Measurements from ENCODE around the gene BLOC1S1. TPM values are rescaled to one million over a fixed set of nuclear protein-coding genes. Genes with fewer than 3 reads are reported as not detected.

BLOC1S1 gene
- polyA plus RNA-seq, 2 of the 4 experiments (the other 2 are of a cell fraction): 112 to 138 TPM

DNA sequence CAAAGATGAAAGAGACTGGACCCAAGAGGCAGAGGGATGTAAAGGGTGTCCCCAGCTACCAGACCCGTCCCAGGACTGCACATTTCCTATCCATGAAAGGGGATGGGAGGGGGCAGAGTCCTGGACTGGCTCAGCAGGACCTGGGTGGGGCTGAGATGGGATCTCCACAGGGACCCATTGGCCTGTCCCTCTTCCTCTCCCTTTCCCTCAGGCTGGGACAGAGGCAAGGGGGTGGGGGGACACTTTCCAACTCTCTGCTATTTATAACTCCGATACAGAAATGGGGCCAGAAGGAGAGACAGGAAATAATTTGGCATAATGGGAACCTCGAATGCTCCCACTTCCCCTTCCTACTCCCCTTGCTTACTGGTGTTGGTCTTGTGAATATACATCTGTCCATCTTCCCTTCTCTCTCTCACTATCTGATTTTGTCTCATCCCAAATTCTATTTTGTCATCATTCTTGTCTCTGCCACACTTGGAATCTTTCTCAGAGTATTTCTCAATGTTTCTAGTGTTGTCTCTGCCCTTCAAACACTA, 7.1 kb upstream of the BLOC1S1 start:
- ATAC-seq: 0 out of 6 replicates have a peak, but pooled peaks of 1 of the 2 experiments have one; percentile 3
- 25% methylated on average over 3 of the region's 3 CpGs for WGBS (ENCODE audit: missing lambda C conversion rate)
- Histone ChIP-seq H3K27ac (no peak overlapping the region), H3K4me2 (peak overlapping the region; percentile 99), H3K4me3 (peak overlapping the region; percentile 86; the same call in 2 of the 3 replicates), H3K4me1 (peaks cover 20% of the 10 kb centered on the region; the same call in 2 of the 3 replicates), H3K9me3 (no peaks in the 10 kb centered on the region)
- FAIRE-seq: no peak
- no peak for TF ChIP-seq TP53 (CRISPR knock-in tag; IDR thresholded peaks at IDR 0.05)
- ChIA-PET CTCF (no interaction called here), POLR2A (no interaction called here)
- no peak for DNase-seq (ENCODE audit: low read depth in 1 of 2, low spot score in 1 of 2)

DNA sequence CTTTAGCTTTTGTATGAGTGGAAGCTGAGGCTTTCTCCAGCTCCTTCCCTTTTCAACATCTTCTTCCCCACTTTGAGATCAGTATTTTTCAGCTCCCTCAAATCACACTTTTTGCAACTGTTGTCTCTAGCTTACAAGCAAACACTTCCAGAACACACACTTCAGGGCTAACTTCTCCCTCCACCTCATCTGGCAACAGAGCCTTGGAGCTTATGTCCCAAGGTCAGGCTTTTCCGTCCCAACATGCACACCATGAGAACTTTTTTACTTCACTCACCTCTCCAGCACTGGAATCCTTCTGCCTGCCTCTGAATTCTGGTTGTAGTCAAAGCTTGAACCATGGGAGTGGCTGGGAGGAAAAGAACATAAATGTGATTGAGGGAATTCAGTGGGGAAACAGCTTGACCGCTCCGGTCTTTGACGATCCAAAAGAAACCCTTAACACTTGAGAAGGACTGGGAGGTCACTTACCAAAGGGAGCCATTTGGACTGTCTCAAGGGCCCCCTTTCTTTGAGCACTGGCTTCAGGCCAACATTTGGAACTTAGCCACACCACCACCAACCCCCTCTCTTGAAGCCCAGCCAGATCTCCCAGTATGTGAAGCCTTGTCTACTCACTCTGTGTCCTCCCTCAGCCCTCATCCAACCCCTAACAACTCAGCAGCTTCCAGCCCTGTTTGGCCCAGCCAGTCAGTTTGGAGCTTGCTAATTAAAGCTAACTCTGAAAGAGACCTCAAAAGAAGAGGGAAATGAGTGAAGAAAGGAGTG, 3.9 kb upstream of the BLOC1S1 start:
- CTCF ChIA-PET: interaction anchor here (0.6 to 1.8 kb wide), 9 partner anchors 10 to 56 kb away, joined by 3 to 9 read pairs (median 4); a partner anchor contains a TSS
- no peak for ATAC-seq

DNA sequence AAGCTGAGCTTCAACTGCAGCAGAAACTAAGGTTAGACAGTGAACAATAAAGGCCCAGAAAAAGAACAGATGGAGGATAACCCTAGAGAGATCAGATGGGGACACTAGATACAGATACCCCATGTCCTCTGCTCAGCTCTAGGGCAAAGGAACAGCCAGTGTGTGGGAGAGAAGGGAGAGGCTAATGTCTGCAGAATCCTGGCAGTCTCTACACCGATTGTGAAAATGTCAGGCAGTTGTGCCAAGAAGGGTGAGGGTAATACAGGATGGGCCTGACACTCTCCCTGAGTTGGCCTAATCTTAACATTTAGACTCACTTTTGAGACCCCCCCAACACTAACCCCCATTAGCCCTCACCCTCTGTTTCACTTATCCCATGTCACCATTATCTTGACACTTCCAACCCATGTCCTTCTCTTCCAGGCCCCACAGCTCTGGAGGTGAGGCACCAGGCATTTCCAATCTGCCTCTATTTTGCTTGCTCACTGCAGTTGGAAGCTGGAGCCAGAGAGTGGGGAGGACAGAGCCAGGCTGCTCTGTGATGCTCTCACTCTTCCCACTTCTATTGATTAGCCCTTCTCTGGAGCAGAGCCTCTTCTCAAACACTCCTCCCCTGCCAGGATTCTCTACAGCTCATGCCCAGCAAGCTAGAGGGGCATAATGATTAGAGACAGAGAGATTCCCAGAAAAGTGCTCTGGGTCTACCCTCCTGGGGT, 3.0 kb upstream of the BLOC1S1 start:
- TF ChIP-seq HOXA7 (CRISPR knock-in tag; IDR thresholded peaks at IDR 0.05): no peak
- no peak for TF ChIP-seq FOXS1 (CRISPR knock-in tag; IDR thresholded peaks at IDR 0.05)
- TF ChIP-seq JUNB (IDR thresholded peaks at IDR 0.05): no peak
- TF ChIP-seq ESRRA (IDR thresholded peaks at IDR 0.05; ENCODE audit: borderline replicate concordance, low read length): no peak
- TF ChIP-seq RAD21 (conservative IDR thresholded peaks at IDR 0.05 in 1 of 2, IDR thresholded peaks at IDR 0.05 in 1 of 2): no peak
- no peak for TF ChIP-seq EHMT2 (IDR thresholded peaks at IDR 0.05; ENCODE audit: low read depth)
- TF ChIP-seq, protein P1, sequence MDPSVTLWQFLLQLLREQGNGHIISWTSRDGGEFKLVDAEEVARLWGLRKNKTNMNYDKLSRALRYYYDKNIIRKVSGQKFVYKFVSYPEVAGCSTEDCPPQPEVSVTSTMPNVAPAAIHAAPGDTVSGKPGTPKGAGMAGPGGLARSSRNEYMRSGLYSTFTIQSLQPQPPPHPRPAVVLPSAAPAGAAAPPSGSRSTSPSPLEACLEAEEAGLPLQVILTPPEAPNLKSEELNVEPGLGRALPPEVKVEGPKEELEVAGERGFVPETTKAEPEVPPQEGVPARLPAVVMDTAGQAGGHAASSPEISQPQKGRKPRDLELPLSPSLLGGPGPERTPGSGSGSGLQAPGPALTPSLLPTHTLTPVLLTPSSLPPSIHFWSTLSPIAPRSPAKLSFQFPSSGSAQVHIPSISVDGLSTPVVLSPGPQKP (IDR thresholded peaks at IDR 0.05; ENCODE audit: low read depth, low read length): no peak
- TF ChIP-seq, protein P2, sequence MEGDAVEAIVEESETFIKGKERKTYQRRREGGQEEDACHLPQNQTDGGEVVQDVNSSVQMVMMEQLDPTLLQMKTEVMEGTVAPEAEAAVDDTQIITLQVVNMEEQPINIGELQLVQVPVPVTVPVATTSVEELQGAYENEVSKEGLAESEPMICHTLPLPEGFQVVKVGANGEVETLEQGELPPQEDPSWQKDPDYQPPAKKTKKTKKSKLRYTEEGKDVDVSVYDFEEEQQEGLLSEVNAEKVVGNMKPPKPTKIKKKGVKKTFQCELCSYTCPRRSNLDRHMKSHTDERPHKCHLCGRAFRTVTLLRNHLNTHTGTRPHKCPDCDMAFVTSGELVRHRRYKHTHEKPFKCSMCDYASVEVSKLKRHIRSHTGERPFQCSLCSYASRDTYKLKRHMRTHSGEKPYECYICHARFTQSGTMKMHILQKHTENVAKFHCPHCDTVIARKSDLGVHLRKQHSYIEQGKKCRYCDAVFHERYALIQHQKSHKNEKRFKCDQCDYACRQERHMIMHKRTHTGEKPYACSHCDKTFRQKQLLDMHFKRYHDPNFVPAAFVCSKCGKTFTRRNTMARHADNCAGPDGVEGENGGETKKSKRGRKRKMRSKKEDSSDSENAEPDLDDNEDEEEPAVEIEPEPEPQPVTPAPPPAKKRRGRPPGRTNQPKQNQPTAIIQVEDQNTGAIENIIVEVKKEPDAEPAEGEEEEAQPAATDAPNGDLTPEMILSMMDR (IDR thresholded peaks at IDR 0.05): no peak
- no peak for TF ChIP-seq POLR2A (IDR thresholded peaks at IDR 0.05; ENCODE audit: low read length)
- no peak for TF ChIP-seq KDM5A (IDR thresholded peaks at IDR 0.05)
- no peak for TF ChIP-seq SREBF2 (IDR thresholded peaks at IDR 0.05)
- no peak for TF ChIP-seq HOXB13 (CRISPR knock-in tag; IDR thresholded peaks at IDR 0.05; ENCODE audit: low read depth)
- no peak for TF ChIP-seq RNF2 (IDR thresholded peaks at IDR 0.05; ENCODE audit: borderline replicate concordance, low read depth)
- TF ChIP-seq RFX5 (IDR thresholded peaks at IDR 0.05): no peak
- TF ChIP-seq JUN (IDR thresholded peaks at IDR 0.05): no peak
- no peak for TF ChIP-seq TFCP2L1 (CRISPR knock-in tag; IDR thresholded peaks at IDR 0.05)
- TF ChIP-seq FOSL2 (IDR thresholded peaks at IDR 0.05): no peak
- TF ChIP-seq FOSL2 (CRISPR knock-in tag; IDR thresholded peaks at IDR 0.05): no peak
- TF ChIP-seq CHD4 (IDR thresholded peaks at IDR 0.05; ENCODE audit: borderline replicate concordance): no peak
- no peak for TF ChIP-seq POLR2AphosphoS2 (conservative IDR thresholded peaks at IDR 0.05; ENCODE audit: low read length)
- POLR2A ChIA-PET: no interaction called here
- no peaks in the 10 kb centered on the region for H3K9me3 ChIP-seq
- H3K4me1 ChIP-seq: peaks cover 29% of the 10 kb centered on the region
- FAIRE-seq (no peak), DNase-seq (ENCODE audit: low read depth in 1 of 2, low spot score in 1 of 2) (no peak), ATAC-seq (no peak)
- H3K4me2 ChIP-seq: no peak overlapping the region
- CTCF ChIA-PET: interaction anchor here (0.7 to 1.8 kb wide), 6 partner anchors 9 to 733 kb away, joined by 3 to 9 read pairs (median 4); a partner anchor contains a TSS
- WGBS (ENCODE audit: missing lambda C conversion rate): 5% methylated on average over 1 of the region's 1 CpG
- H3K4me3 ChIP-seq: no peak overlapping the region
- H3K27ac ChIP-seq: no peak overlapping the region

More for the DNA sequence above, 3.9 kb upstream of the BLOC1S1 start:
- TF ChIP-seq RARB (CRISPR knock-in tag; IDR thresholded peaks at IDR 0.05): no peak
- Histone ChIP-seq H3K4me1 (peaks cover 20% of the 10 kb centered on the region), H3K27ac (no peak overlapping the region), H3K9me3 (no peaks in the 10 kb centered on the region), H3K4me2 (no peak overlapping the region), H3K4me3 (no peak overlapping the region)
- WGBS (ENCODE audit: missing lambda C conversion rate): 67% methylated on average over 4 of the region's 4 CpGs
- no peak for FAIRE-seq
- POLR2A ChIA-PET: no interaction called here
- no peak for DNase-seq (ENCODE audit: low read depth in 1 of 2, low spot score in 1 of 2)

All from A549 (cell line).